Activated T-helper 9 cell treated with anti-CD3 and anti-CD28 coated beads, Interleukin-2, amount 50 U/mL, for 16 hours (primary cell): ENCODE data around the gene PICK1.
"Not testable (repeated sequence)": the region's sequence is repeated elsewhere in the genome, so short reads cannot be mapped to it uniquely, and the experiment has no call there.

ENCODE experiments used
- DNase-seq: peaks from one replicate; pipeline ENCODE4 v3.0.0-alpha.2; 2020; ENCODE audit warnings: low read depth

The PICK1 gene

GRCh38 chr22:38115423-38116205 lies 58.4 kb downstream of the PICK1 start:
- DNase-seq = no peak

DNA sequence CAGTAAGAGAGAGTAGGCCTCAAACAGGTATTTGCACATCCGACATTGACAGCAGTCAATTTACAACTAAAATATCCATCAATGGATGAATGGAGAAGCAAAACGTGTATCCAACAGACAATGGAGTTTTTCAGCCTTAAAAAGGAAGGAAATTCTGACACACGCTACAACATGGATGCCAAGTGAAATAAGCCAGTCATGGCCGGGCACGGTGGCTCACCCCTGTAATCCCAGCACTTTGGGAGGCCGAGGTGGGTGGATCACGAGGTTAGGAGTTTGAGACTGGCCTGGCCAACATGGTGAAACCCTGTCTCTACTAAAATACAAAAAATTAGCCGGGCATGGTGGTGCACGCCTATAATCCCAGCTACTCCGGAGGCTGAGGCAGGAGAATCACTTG lies 60.4 kb downstream of the PICK1 start:
- not testable (repeated sequence) for DNase-seq

- DNase-seq = no peak
Observed at GRCh38 chr22:38118182-38118581, 61.0 kb downstream of the PICK1 start.

DNA sequence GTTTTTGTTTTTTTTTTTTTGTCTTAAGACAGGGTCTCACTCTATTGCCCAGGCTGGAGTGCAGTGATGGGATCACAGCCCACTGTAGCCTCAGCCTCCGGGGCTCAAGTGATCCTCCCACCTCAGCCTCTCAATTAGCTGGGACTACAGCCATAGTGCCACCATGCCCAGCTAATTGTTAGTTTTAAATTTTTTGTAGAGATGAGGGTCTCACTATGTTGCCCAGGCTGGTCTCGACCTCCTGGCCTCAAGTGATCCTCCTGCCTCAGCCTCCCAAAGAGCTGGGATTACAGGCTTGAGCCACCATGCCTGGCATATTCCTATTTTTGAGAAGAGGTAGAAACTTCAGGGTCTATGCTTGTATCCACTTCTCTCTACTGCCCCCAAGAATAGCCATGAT lies 61.5 kb downstream of the PICK1 start:
- DNase-seq = not testable (repeated sequence)

GRCh38 chr22:38120359-38121110 lies 63.3 kb downstream of the PICK1 start:
- no peak for DNase-seq

GRCh38 chr22:38122616-38123015 lies 65.4 kb downstream of the PICK1 start:
- DNase-seq = no peak

GRCh38 chr22:38124236-38124974 lies 67.2 kb downstream of the PICK1 start:
- no peak for DNase-seq

DNA sequence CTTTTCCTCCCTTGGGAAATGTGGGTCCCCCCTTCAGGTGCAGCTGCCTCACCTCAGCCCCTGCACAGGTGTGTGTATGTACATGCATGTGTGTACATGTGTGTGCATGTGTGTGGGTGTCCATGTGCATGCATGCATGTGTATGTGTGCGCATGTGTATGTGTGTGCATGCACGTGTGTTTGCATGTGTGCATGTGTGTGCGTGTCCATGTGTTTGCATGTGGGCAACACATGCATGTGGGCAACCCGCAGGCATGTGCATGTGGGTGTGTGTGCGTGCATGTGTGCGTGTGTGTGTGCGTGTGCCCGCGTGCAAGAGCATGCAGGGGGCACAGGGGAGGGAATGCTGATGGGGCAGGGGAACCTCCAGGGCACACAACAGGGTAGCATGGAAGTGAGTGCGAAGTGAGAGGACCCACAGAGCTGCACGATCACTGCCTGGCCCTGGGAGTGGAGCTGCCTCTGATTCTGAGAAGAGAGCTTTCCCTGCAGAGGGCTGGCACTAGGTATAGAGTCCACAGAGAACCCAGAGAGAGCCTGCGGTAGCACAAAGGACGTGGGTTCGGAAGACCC lies 67.9 kb downstream of the PICK1 start:
- no peak for DNase-seq
